WTC11 (cell line): ENCODE measurements around the gene EIF1AD. TPM values are rescaled to one million over a fixed set of nuclear protein-coding genes. Genes with fewer than 3 reads are reported as not detected.

ENCODE experiments used
- ATAC-seq: fragments of 200-7000 bp; cut with Tn5 transposase; 2 replicates; pipeline ENCODE4 v1.10.0; 2021; ENCODE audit warnings: mild to moderate bottlenecking, moderate library complexity
- CTCF ChIA-PET: fragments of 300-600 bp; sonication (Branson Sonifier 250); formaldehyde crosslinking; loops from one replicate; lab custom pipeline; 2021; ENCODE audit warnings: antibody characterized with exemption; lab: Charles Lee
- POLR2A ChIA-PET: fragments of 350-600 bp; sonication (Branson Sonifier 250); formaldehyde crosslinking; loops from one replicate; lab custom pipeline; 2021; ENCODE audit warnings: antibody characterized with exemption; lab: Charles Lee
- DNase-seq: peaks from one replicate; pipeline ENCODE4 v3.0.0; 2021; ENCODE audit warnings: low spot score
- H3K27ac Mint-ChIP-seq: 2 replicates; pipeline ENCODE4 v1.8.0; 2021; ENCODE audit warnings: mixed read lengths
- H3K27me3 Mint-ChIP-seq: 2 replicates; pipeline ENCODE4 v1.8.0; 2021; ENCODE audit warnings: low read depth, mild to moderate bottlenecking, moderate library complexity, mixed read lengths
- H3K36me3 Mint-ChIP-seq: 2 replicates; pipeline ENCODE4 v1.8.0; 2021; ENCODE audit warnings: mixed read lengths
- H3K4me1 Mint-ChIP-seq: 2 replicates; pipeline ENCODE4 v1.8.0; 2022; ENCODE audit warnings: mixed read lengths
- H3K4me3 Mint-ChIP-seq: 2 replicates; pipeline ENCODE4 v1.8.0; 2021; ENCODE audit warnings: mild to moderate bottlenecking, moderate library complexity, mixed read lengths
- H3K9me3 Mint-ChIP-seq: 2 replicates; pipeline ENCODE4 v1.8.0; 2021; ENCODE audit warnings: mixed read lengths
- CBFB ChIP-seq: sonication (generic); formaldehyde crosslinking; IDR thresholded peaks from 2 replicates; pipeline ENCODE4 v1.8.1; 2022; ENCODE audit warnings: mild to moderate bottlenecking, low read depth, missing genetic modification reagents
- ELF4 ChIP-seq: sonication (generic); formaldehyde crosslinking; IDR thresholded peaks from 2 replicates; pipeline ENCODE4 v1.8.1; 2022; ENCODE audit warnings: low read depth, mild to moderate bottlenecking, moderate library complexity, missing genetic modification reagents
- ETV6 ChIP-seq: sonication (generic); formaldehyde crosslinking; IDR thresholded peaks from 2 replicates; pipeline ENCODE4 v1.8.1; 2022; ENCODE audit warnings: mild to moderate bottlenecking, missing genetic modification reagents
- FOXJ3 ChIP-seq: sonication (generic); formaldehyde crosslinking; IDR thresholded peaks from 2 replicates; pipeline ENCODE4 v1.9.0; 2021; ENCODE audit warnings: missing genetic modification reagents, mild to moderate bottlenecking, borderline replicate concordance
- GRHL2 ChIP-seq: fragments of 250-450 bp; sonication (Bioruptor Pico); IDR thresholded peaks from 2 replicates; pipeline ENCODE4 v1.8.0; 2022; ENCODE audit warnings: mild to moderate bottlenecking, moderate library complexity; ENCODE audit not compliant: insufficient replicate concordance, severe bottlenecking
- HMGA2 ChIP-seq: fragments of 250-450 bp; sonication (Bioruptor Pico); IDR thresholded peaks from 2 replicates; pipeline ENCODE4 v1.4.0; 2021; ENCODE audit warnings: mild to moderate bottlenecking, moderate library complexity
- SOX15 ChIP-seq: fragments of 250-450 bp; sonication (Bioruptor Pico); IDR thresholded peaks from 2 replicates; pipeline ENCODE4 v1.9.0; 2021; ENCODE audit warnings: mild to moderate bottlenecking
- total RNA-seq: library from RNA; stranded (reverse); gene quantifications from 3 replicates; pipeline ENCODE4 v1.2.3, GENCODE V29; 2021
- TF ChIP-seq, protein P1 (sequence below): sonication (generic); formaldehyde crosslinking; IDR thresholded peaks from 2 replicates; pipeline ENCODE4 v1.8.1; 2023; ENCODE audit warnings: mild to moderate bottlenecking, missing genetic modification reagents, borderline replicate concordance
- TF ChIP-seq, protein P2 (sequence below): sonication (generic); formaldehyde crosslinking; IDR thresholded peaks from 2 replicates; pipeline ENCODE4 v1.8.1; 2023; ENCODE audit warnings: mild to moderate bottlenecking, moderate library complexity, missing genetic modification reagents
- TF ChIP-seq, protein P3 (sequence below): sonication (generic); formaldehyde crosslinking; IDR thresholded peaks from 2 replicates; pipeline ENCODE4 v1.8.0; 2022; ENCODE audit warnings: mild to moderate bottlenecking, missing genetic modification reagents
- TF ChIP-seq, protein P4 (sequence below): sonication (generic); formaldehyde crosslinking; IDR thresholded peaks from 2 replicates; pipeline ENCODE4 v1.8.0; 2022; ENCODE audit warnings: mild to moderate bottlenecking, missing genetic modification reagents
- TF ChIP-seq, protein P5 (sequence below): sonication (generic); formaldehyde crosslinking; IDR thresholded peaks from 2 replicates; pipeline ENCODE4 v1.8.0; 2022; ENCODE audit warnings: missing genetic modification reagents
- TF ChIP-seq, protein P6 (sequence below): sonication (generic); formaldehyde crosslinking; IDR thresholded peaks from 2 replicates; pipeline ENCODE4 v1.8.0; 2023; ENCODE audit warnings: missing genetic modification reagents, mild to moderate bottlenecking, borderline replicate concordance

Gene EIF1AD
- total RNA-seq, 1 experiment from 2014 or later, result 37.6 TPM

DNA sequence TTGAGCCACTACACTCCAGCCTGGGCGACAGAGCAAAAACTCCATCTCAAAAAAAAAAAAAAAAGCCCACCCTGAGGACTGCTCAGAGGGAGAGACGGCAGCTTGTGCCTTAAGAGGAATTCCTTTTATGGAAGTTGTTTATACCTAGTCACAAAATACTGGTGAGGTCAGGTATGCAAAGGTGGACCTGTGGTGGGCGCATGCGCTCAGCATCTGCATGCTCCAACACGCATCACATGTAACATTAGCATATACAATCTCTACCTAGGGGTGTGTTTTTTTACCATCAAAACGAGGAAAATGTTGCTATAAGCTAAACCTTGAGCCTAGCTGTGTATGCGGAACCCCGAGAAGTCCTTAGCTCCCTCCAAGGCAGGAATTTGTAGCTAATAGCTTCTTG lies 47.2 kb downstream of the EIF1AD start (continued):
- TF ChIP-seq, protein P1, sequence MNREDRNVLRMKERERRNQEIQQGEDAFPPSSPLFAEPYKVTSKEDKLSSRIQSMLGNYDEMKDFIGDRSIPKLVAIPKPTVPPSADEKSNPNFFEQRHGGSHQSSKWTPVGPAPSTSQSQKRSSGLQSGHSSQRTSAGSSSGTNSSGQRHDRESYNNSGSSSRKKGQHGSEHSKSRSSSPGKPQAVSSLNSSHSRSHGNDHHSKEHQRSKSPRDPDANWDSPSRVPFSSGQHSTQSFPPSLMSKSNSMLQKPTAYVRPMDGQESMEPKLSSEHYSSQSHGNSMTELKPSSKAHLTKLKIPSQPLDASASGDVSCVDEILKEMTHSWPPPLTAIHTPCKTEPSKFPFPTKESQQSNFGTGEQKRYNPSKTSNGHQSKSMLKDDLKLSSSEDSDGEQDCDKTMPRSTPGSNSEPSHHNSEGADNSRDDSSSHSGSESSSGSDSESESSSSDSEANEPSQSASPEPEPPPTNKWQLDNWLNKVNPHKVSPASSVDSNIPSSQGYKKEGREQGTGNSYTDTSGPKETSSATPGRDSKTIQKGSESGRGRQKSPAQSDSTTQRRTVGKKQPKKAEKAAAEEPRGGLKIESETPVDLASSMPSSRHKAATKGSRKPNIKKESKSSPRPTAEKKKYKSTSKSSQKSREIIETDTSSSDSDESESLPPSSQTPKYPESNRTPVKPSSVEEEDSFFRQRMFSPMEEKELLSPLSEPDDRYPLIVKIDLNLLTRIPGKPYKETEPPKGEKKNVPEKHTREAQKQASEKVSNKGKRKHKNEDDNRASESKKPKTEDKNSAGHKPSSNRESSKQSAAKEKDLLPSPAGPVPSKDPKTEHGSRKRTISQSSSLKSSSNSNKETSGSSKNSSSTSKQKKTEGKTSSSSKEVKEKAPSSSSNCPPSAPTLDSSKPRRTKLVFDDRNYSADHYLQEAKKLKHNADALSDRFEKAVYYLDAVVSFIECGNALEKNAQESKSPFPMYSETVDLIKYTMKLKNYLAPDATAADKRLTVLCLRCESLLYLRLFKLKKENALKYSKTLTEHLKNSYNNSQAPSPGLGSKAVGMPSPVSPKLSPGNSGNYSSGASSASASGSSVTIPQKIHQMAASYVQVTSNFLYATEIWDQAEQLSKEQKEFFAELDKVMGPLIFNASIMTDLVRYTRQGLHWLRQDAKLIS (CRISPR knock-in tag), result no peak
- TF ChIP-seq, protein P2, sequence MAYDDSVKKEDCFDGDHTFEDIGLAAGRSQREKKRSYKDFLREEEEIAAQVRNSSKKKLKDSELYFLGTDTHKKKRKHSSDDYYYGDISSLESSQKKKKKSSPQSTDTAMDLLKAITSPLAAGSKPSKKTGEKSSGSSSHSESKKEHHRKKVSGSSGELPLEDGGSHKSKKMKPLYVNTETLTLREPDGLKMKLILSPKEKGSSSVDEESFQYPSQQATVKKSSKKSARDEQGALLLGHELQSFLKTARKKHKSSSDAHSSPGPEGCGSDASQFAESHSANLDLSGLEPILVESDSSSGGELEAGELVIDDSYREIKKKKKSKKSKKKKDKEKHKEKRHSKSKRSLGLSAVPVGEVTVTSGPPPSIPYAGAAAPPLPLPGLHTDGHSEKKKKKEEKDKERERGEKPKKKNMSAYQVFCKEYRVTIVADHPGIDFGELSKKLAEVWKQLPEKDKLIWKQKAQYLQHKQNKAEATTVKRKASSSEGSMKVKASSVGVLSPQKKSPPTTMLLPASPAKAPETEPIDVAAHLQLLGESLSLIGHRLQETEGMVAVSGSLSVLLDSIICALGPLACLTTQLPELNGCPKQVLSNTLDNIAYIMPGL (CRISPR knock-in tag), result no peak
- TF ChIP-seq, protein P3, sequence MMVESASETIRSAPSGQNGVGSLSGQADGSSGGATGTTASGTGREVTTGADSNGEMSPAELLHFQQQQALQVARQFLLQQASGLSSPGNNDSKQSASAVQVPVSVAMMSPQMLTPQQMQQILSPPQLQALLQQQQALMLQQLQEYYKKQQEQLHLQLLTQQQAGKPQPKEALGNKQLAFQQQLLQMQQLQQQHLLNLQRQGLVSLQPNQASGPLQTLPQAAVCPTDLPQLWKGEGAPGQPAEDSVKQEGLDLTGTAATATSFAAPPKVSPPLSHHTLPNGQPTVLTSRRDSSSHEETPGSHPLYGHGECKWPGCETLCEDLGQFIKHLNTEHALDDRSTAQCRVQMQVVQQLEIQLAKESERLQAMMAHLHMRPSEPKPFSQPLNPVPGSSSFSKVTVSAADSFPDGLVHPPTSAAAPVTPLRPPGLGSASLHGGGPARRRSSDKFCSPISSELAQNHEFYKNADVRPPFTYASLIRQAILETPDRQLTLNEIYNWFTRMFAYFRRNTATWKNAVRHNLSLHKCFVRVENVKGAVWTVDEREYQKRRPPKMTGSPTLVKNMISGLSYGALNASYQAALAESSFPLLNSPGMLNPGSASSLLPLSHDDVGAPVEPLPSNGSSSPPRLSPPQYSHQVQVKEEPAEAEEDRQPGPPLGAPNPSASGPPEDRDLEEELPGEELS (CRISPR knock-in tag), result no peak

DNA sequence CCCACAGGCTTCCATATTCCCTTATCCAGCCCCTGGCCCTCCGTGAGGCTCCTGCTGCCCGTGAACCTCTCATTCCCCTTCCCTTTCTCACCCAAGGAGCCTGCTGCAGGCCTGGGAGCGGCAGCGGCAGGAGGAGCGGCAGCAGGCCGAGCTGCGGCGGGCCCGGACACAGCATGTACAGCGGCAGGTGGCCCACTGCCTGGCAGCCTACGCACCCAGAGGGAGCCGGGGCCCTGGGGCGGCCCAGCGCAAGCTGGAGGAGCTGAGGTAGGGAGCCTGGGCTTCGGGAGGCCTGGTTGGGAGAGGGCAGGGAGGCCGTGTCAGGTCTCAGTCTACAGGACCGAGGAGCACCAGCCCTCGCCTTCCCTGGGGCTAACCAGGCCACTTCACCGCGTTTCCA lies 48.5 kb downstream of the EIF1AD start:
- no peak overlapping the region for H3K4me3 Mint-ChIP-seq
- no peak for ATAC-seq
- no peaks in the 10 kb centered on the region for H3K36me3 Mint-ChIP-seq
- no peak overlapping the region for H3K27ac Mint-ChIP-seq
- H3K27me3 Mint-ChIP-seq, result peaks cover 3% of the 10 kb centered on the region; the same call in 1 of the 2 replicates
- POLR2A ChIA-PET, result interaction anchor here (0.7 kb wide), 1 partner anchor 31 kb away, joined by 3 read pairs; no protein-coding TSS in a partner anchor
- H3K4me1 Mint-ChIP-seq, result peaks cover 3% of the 10 kb centered on the region; the same call in 1 of the 2 replicates
- CTCF ChIA-PET, result interaction anchor here (1.0 to 2.2 kb wide), 3 partner anchors 22 to 65 kb away, joined by 4 to 9 read pairs (median 7); partner anchors contain the start of gene FIBP
- TF ChIP-seq HMGA2 (CRISPR knock-in tag) (no peak), CBFB (CRISPR knock-in tag) (no peak), ELF4 (CRISPR knock-in tag) (no peak), ETV6 (CRISPR knock-in tag) (no peak), SOX15 (no peak), FOXJ3 (CRISPR knock-in tag) (no peak), GRHL2 (CRISPR knock-in tag) (no peak)
- TF ChIP-seq, protein P4, sequence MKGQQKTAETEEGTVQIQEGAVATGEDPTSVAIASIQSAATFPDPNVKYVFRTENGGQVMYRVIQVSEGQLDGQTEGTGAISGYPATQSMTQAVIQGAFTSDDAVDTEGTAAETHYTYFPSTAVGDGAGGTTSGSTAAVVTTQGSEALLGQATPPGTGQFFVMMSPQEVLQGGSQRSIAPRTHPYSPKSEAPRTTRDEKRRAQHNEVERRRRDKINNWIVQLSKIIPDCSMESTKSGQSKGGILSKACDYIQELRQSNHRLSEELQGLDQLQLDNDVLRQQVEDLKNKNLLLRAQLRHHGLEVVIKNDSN (CRISPR knock-in tag), result no peak
- TF ChIP-seq, protein P5, sequence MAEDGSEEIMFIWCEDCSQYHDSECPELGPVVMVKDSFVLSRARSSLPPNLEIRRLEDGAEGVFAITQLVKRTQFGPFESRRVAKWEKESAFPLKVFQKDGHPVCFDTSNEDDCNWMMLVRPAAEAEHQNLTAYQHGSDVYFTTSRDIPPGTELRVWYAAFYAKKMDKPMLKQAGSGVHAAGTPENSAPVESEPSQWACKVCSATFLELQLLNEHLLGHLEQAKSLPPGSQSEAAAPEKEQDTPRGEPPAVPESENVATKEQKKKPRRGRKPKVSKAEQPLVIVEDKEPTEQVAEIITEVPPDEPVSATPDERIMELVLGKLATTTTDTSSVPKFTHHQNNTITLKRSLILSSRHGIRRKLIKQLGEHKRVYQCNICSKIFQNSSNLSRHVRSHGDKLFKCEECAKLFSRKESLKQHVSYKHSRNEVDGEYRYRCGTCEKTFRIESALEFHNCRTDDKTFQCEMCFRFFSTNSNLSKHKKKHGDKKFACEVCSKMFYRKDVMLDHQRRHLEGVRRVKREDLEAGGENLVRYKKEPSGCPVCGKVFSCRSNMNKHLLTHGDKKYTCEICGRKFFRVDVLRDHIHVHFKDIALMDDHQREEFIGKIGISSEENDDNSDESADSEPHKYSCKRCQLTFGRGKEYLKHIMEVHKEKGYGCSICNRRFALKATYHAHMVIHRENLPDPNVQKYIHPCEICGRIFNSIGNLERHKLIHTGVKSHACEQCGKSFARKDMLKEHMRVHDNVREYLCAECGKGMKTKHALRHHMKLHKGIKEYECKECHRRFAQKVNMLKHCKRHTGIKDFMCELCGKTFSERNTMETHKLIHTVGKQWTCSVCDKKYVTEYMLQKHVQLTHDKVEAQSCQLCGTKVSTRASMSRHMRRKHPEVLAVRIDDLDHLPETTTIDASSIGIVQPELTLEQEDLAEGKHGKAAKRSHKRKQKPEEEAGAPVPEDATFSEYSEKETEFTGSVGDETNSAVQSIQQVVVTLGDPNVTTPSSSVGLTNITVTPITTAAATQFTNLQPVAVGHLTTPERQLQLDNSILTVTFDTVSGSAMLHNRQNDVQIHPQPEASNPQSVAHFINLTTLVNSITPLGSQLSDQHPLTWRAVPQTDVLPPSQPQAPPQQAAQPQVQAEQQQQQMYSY, result no peak
- TF ChIP-seq, protein P6, sequence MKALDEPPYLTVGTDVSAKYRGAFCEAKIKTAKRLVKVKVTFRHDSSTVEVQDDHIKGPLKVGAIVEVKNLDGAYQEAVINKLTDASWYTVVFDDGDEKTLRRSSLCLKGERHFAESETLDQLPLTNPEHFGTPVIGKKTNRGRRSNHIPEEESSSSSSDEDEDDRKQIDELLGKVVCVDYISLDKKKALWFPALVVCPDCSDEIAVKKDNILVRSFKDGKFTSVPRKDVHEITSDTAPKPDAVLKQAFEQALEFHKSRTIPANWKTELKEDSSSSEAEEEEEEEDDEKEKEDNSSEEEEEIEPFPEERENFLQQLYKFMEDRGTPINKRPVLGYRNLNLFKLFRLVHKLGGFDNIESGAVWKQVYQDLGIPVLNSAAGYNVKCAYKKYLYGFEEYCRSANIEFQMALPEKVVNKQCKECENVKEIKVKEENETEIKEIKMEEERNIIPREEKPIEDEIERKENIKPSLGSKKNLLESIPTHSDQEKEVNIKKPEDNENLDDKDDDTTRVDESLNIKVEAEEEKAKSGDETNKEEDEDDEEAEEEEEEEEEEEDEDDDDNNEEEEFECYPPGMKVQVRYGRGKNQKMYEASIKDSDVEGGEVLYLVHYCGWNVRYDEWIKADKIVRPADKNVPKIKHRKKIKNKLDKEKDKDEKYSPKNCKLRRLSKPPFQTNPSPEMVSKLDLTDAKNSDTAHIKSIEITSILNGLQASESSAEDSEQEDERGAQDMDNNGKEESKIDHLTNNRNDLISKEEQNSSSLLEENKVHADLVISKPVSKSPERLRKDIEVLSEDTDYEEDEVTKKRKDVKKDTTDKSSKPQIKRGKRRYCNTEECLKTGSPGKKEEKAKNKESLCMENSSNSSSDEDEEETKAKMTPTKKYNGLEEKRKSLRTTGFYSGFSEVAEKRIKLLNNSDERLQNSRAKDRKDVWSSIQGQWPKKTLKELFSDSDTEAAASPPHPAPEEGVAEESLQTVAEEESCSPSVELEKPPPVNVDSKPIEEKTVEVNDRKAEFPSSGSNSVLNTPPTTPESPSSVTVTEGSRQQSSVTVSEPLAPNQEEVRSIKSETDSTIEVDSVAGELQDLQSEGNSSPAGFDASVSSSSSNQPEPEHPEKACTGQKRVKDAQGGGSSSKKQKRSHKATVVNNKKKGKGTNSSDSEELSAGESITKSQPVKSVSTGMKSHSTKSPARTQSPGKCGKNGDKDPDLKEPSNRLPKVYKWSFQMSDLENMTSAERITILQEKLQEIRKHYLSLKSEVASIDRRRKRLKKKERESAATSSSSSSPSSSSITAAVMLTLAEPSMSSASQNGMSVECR (CRISPR knock-in tag), result no peak
- TF ChIP-seq, all 79 proteins: peak for 0
- no peaks in the 10 kb centered on the region for H3K9me3 Mint-ChIP-seq
- DNase-seq, result no peak
